Neural cell (in vitro differentiated cells): ENCODE measurements around the gene STIL.

ENCODE experiments used
- EZH2 ChIP-seq: fragments of 200-600, 300-800 bp; shearing (Covaris generic), sonication (generic); IDR thresholded peaks from 2 replicates; pipeline ENCODE4 v1.6.1; 2014; ENCODE audit warnings: antibody characterized with exemption, low read length, borderline replicate concordance, mild to moderate bottlenecking; ENCODE audit not compliant: insufficient read depth, poor library complexity, severe bottlenecking
- POLR2AphosphoS5 ChIP-seq: IDR thresholded peaks from 2 replicates; pipeline ENCODE4 v1.6.1; 2012
- SMC3 ChIP-seq: fragments of 450-650 bp; conservative IDR thresholded peaks from 2 replicates; pipeline ENCODE4 v1.6.1; 2014; ENCODE audit warnings: antibody characterized with exemption, mild to moderate bottlenecking, moderate library complexity; ENCODE audit not compliant: poor library complexity
- TF ChIP-seq, protein P1 (sequence below): fragments of 450-650 bp; IDR thresholded peaks from 2 replicates; pipeline ENCODE4 v1.5.1; 2014; ENCODE audit warnings: antibody characterized with exemption, mild to moderate bottlenecking, moderate library complexity; ENCODE audit not compliant: poor library complexity, severe bottlenecking

DNA sequence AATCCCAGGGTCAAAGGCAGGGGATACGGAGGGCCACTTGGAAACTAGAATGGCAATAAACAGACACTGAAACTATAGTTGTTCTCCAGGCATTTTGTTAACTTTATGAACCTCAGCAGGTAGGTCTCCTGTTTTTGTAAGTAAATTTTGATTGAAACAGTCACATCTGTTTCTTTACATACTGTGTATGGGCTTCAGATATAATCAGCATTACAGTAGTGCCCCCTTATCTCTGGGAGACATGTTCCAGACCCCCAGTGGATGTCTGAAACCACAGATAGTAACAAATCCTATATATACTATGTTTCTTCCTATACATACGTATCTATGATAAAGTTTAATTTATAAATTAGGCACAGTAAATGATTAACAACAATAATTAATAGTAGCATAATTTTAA is 11.5 kb downstream of the STIL start:
- TF ChIP-seq, protein P1, sequence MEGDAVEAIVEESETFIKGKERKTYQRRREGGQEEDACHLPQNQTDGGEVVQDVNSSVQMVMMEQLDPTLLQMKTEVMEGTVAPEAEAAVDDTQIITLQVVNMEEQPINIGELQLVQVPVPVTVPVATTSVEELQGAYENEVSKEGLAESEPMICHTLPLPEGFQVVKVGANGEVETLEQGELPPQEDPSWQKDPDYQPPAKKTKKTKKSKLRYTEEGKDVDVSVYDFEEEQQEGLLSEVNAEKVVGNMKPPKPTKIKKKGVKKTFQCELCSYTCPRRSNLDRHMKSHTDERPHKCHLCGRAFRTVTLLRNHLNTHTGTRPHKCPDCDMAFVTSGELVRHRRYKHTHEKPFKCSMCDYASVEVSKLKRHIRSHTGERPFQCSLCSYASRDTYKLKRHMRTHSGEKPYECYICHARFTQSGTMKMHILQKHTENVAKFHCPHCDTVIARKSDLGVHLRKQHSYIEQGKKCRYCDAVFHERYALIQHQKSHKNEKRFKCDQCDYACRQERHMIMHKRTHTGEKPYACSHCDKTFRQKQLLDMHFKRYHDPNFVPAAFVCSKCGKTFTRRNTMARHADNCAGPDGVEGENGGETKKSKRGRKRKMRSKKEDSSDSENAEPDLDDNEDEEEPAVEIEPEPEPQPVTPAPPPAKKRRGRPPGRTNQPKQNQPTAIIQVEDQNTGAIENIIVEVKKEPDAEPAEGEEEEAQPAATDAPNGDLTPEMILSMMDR = no peak
- no peak for TF ChIP-seq POLR2AphosphoS5
- no peak for TF ChIP-seq SMC3
- no peak for TF ChIP-seq EZH2
